GM12878 (cell line): Measurements from ENCODE around the gene UCN2. TPM values are rescaled to one million over a fixed set of nuclear protein-coding genes. Genes with fewer than 3 reads are reported as not detected.

Source experiments
- ATAC-seq: fragments of 200-7000 bp; cut with Tn5 transposase; 3 replicates; pipeline ENCODE4 v1.9.1; 2020; ENCODE audit warnings: mild to moderate bottlenecking, moderate library complexity
- BruUV-seq: library from RNA; stranded (reverse); fragments of 400-500 nt; replicated peaks from 2 replicates; lab custom pipeline; 2021; lab: Mats Ljungman, UMichigan
- CTCF ChIA-PET: fragments of 300-600 bp; sonication (Branson Sonifier 250); formaldehyde crosslinking; extraction: SDS; loops from one replicate; lab custom pipeline; 2021; ENCODE audit warnings: inconsistent platforms; lab: Yijun Ruan, JAX
- POLR2A ChIA-PET: fragments of 350-600 bp; formaldehyde crosslinking; extraction: SDS; loops from one replicate; lab custom pipeline; 2021; ENCODE audit warnings: inconsistent platforms; lab: Charles Lee
- RAD21 ChIA-PET: fragments of 300-600 bp; sonication (Branson Sonifier 250); formaldehyde crosslinking; loops from one replicate; lab custom pipeline; 2023; ENCODE audit warnings: antibody characterized with exemption; ENCODE audit not compliant: unreplicated experiment; lab: Charles Lee
- SMC1A ChIA-PET: fragments of 300-600 bp; sonication (Branson Sonifier 250); formaldehyde crosslinking; loops from one replicate; lab custom pipeline; 2023; ENCODE audit not compliant: unreplicated experiment, uncharacterized antibody; lab: Charles Lee
- DNase-seq: peaks from one replicate; pipeline ENCODE4 v3.0.0-alpha.2; 2011; ENCODE audit warnings: low read depth, low spot score
- FAIRE-seq: peaks from 3 replicates; lab custom pipeline; 2011; peaks lifted over from hg19 to GRCh38; lab: Jason Lieb, UNC
- H2AFZ ChIP-seq: 2 replicates; pipeline ENCODE4 v1.6.0; 2011; ENCODE audit warnings: low read depth, low read length, control low read depth; ENCODE audit not compliant: control insufficient read depth
- H3K27ac ChIP-seq: 2 replicates; pipeline ENCODE4 v1.5.1; 2011; ENCODE audit warnings: control low read depth; ENCODE audit not compliant: control insufficient read depth, insufficient read depth
- H3K27me3 ChIP-seq, 2 experiments: replicated peaks in 1 of 2; 2 replicates each; pipeline versions ENCODE4 v1.6.0 to v1.6.1; 2011; ENCODE audit warnings: low read length in 1 of 2; ENCODE audit not compliant: control insufficient read depth in 2 of 2, insufficient read depth in 2 of 2
- H3K36me3 ChIP-seq, 2 experiments: 2 replicates each; pipeline ENCODE4 v1.5.1; 2011; ENCODE audit warnings: low read length in 1 of 2; ENCODE audit not compliant: control insufficient read depth in 2 of 2, insufficient read depth in 2 of 2
- H3K4me1 ChIP-seq: 2 replicates; pipeline ENCODE4 v1.6.1; 2011; ENCODE audit warnings: mild to moderate bottlenecking, low read length, moderate library complexity, mixed read lengths; ENCODE audit not compliant: control insufficient read depth, insufficient read depth
- H3K4me2 ChIP-seq: 2 replicates; pipeline ENCODE4 v1.6.0; 2011; ENCODE audit warnings: control low read depth; ENCODE audit not compliant: control insufficient read depth, insufficient read depth
- H3K4me3 ChIP-seq: fragments of 200-600 bp; sonication (generic); 2 replicates; pipeline ENCODE4 v1.5.1; 2016
- H3K79me2 ChIP-seq: 2 replicates; pipeline ENCODE4 v1.6.0; 2011; ENCODE audit warnings: low read length; ENCODE audit not compliant: control insufficient read depth, insufficient read depth
- H3K9ac ChIP-seq: 2 replicates; pipeline ENCODE4 v1.8.0; 2011; ENCODE audit warnings: low read length, control low read depth, mixed read lengths; ENCODE audit not compliant: control insufficient read depth, insufficient read depth
- H3K9me3 ChIP-seq: replicated peaks from 3 replicates; pipeline ENCODE4 v1.5.1; 2011; ENCODE audit warnings: mild to moderate bottlenecking, low read length; ENCODE audit not compliant: control insufficient read depth, insufficient read depth
- H4K20me1 ChIP-seq: 2 replicates; pipeline ENCODE4 v1.6.0; 2011; ENCODE audit not compliant: control insufficient read depth, insufficient read depth
- ASH2L ChIP-seq: fragments of 300-600, 200-600 bp; sonication (generic); IDR thresholded peaks from 2 replicates; pipeline ENCODE4 v1.6.1; 2017; ENCODE audit warnings: low read depth, mild to moderate bottlenecking, borderline replicate concordance
- BCL11A ChIP-seq: IDR thresholded peaks from 2 replicates; pipeline ENCODE4 v1.6.1; 2011; ENCODE audit warnings: low read depth, low read length
- MTA3 ChIP-seq: IDR thresholded peaks from 2 replicates; pipeline ENCODE4 v1.6.1; 2012; ENCODE audit warnings: low read length, inconsistent platforms, borderline replicate concordance
- NFYA ChIP-seq: IDR thresholded peaks from 2 replicates; pipeline ENCODE4 v1.6.1; 2011; ENCODE audit warnings: low read depth, mild to moderate bottlenecking, low read length, improper control_type of control experiment, borderline replicate concordance
- RFX5 ChIP-seq: IDR thresholded peaks from 2 replicates; pipeline ENCODE4 v1.6.1; 2011; ENCODE audit warnings: low read depth, low read length, improper control_type of control experiment
- SMAD1 ChIP-seq: fragments of 450-650 bp; IDR thresholded peaks from 2 replicates; pipeline ENCODE4 v1.6.1; 2018; ENCODE audit warnings: mild to moderate bottlenecking, low read depth; ENCODE audit not compliant: partially characterized antibody
- TBL1XR1 ChIP-seq: IDR thresholded peaks from 2 replicates; pipeline ENCODE4 v1.6.1; 2012; ENCODE audit warnings: low read depth, low read length, improper control_type of control experiment
- WGBS: methylation state at CpG from one replicate; pipeline ENCODE4 v1.1.6; 2016; ENCODE audit warnings: low lambda C conversion rate; ENCODE audit not compliant: insufficient replicate concordance, insufficient coverage; ENCODE audit errors: missing lambda C conversion rate; 5-methylcytosine and 5-hydroxymethylcytosine counted together
- in situ Hi-C: fragments of 300-500 bp; cut with MboI; formaldehyde crosslinking; loops from 9 replicates; pipeline ENCODE4 v1.14.3; 2018; ENCODE audit warnings: mixed read lengths
- intact Hi-C: fragments of 100-400 bp; cut with micrococcal nuclease; formaldehyde crosslinking; loops from one replicate; pipeline ENCODE4 v1.14.2; 2022; ENCODE audit not compliant: unreplicated experiment
- polyA plus RNA-seq, 11 experiments: library from polyadenylated mRNA; depleted of rRNA in 4 of 11; unstranded in 6 of 11; stranded (reverse) in 5 of 11; fragments of >200 nt; fragmentation: Nextera tagmentation in 4 of 11; fragmentation: Illumina TruSeq in 1 of 11; extraction: Ambion mirVana in 4 of 11; extraction: Trizol in 1 of 11; gene quantifications; 1 replicate in 1 of 11; 2 replicates in 10 of 11; pipeline versions ENCODE4 v1.2.1 to v1.2.3, GENCODE V29; 2011 to 2016; ENCODE audit warnings: inconsistent platforms in 2 of 11, missing spikeins in 2 of 11, low read depth in 1 of 11
- total RNA-seq, 4 experiments: library from RNA; depleted of rRNA in 3 of 4; stranded (reverse); fragments of >200 nt in 3 of 4; fragmentation: Illumina TruSeq in 1 of 4; extraction: Trizol in 1 of 4; gene quantifications; 2 replicates each; pipeline versions ENCODE4 v1.2.1 to v1.2.3, GENCODE V29; 2013 to 2021
- TF ChIP-seq, protein P1 (sequence below): fragments of 450-650 bp; IDR thresholded peaks from 2 replicates; pipeline ENCODE4 v1.6.1; 2017; ENCODE audit warnings: mild to moderate bottlenecking, moderate library complexity
- TF ChIP-seq, protein P2 (sequence below): fragments of 450-650 bp; formaldehyde crosslinking; IDR thresholded peaks from 2 replicates; pipeline ENCODE4 v1.5.0; 2022; ENCODE audit warnings: mild to moderate bottlenecking, missing genetic modification characterization

The UCN2 gene
- total and polyA plus RNA-seq, 10 of the 15 experiments (the other 5 are each of a cell fraction or from before 2014, with no cell fraction given), result 0.05 TPM; not detected in 9

DNA sequence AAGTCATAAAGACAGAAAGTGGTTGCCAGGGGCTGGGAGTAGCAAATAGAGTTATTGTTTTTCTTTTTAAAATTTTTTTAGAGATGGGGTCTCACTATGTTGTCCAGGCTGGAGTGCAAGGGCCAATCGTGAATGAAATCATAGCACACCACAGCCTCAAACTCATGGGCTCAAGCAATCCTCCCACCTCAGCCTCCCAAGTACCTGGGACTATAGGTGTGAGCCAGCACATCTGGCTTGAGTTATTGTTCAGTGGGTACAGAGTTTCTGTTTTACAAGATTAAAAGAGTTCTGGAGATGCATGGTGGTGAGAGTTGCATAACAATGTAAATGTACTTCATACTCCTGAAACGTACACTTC is 30.6 kb downstream of the UCN2 start:
- no peak for DNase-seq
- Histone ChIP-seq H4K20me1 (no peaks in the 10 kb centered on the region), H3K4me1 (no peaks in the 10 kb centered on the region), H3K79me2 (no peaks in the 10 kb centered on the region), H3K4me3 (no peak overlapping the region), H3K36me3 (peaks cover 3 to 32% of the 10 kb centered on the region in 2 experiments; a peak in 2 of 4 replicates), H3K9ac (no peak overlapping the region), H3K27me3 (no peaks in the 10 kb centered on the region), H3K27ac (no peak overlapping the region), H3K9me3 (no peaks in the 10 kb centered on the region), H3K4me2 (no peak overlapping the region), H2AFZ (no peak overlapping the region)
- TF ChIP-seq NFYA (no peak), RFX5 (no peak), MTA3 (no peak), SMAD1 (no peak), BCL11A (no peak), ASH2L (no peak), TBL1XR1 (no peak)
- TF ChIP-seq, protein P1, sequence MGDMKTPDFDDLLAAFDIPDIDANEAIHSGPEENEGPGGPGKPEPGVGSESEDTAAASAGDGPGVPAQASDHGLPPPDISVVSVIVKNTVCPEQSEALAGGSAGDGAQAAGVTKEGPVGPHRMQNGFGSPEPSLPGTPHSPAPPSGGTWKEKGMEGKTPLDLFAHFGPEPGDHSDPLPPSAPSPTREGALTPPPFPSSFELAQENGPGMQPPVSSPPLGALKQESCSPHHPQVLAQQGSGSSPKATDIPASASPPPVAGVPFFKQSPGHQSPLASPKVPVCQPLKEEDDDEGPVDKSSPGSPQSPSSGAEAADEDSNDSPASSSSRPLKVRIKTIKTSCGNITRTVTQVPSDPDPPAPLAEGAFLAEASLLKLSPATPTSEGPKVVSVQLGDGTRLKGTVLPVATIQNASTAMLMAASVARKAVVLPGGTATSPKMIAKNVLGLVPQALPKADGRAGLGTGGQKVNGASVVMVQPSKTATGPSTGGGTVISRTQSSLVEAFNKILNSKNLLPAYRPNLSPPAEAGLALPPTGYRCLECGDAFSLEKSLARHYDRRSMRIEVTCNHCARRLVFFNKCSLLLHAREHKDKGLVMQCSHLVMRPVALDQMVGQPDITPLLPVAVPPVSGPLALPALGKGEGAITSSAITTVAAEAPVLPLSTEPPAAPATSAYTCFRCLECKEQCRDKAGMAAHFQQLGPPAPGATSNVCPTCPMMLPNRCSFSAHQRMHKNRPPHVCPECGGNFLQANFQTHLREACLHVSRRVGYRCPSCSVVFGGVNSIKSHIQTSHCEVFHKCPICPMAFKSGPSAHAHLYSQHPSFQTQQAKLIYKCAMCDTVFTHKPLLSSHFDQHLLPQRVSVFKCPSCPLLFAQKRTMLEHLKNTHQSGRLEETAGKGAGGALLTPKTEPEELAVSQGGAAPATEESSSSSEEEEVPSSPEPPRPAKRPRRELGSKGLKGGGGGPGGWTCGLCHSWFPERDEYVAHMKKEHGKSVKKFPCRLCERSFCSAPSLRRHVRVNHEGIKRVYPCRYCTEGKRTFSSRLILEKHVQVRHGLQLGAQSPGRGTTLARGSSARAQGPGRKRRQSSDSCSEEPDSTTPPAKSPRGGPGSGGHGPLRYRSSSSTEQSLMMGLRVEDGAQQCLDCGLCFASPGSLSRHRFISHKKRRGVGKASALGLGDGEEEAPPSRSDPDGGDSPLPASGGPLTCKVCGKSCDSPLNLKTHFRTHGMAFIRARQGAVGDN, result no peak
- TF ChIP-seq, protein P2, sequence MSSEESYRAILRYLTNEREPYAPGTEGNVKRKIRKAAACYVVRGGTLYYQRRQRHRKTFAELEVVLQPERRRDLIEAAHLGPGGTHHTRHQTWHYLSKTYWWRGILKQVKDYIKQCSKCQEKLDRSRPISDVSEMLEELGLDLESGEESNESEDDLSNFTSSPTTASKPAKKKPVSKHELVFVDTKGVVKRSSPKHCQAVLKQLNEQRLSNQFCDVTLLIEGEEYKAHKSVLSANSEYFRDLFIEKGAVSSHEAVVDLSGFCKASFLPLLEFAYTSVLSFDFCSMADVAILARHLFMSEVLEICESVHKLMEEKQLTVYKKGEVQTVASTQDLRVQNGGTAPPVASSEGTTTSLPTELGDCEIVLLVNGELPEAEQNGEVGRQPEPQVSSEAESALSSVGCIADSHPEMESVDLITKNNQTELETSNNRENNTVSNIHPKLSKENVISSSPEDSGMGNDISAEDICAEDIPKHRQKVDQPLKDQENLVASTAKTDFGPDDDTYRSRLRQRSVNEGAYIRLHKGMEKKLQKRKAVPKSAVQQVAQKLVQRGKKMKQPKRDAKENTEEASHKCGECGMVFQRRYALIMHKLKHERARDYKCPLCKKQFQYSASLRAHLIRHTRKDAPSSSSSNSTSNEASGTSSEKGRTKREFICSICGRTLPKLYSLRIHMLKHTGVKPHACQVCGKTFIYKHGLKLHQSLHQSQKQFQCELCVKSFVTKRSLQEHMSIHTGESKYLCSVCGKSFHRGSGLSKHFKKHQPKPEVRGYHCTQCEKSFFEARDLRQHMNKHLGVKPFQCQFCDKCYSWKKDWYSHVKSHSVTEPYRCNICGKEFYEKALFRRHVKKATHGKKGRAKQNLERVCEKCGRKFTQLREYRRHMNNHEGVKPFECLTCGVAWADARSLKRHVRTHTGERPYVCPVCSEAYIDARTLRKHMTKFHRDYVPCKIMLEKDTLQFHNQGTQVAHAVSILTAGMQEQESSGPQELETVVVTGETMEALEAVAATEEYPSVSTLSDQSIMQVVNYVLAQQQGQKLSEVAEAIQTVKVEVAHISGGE (CRISPR knock-in tag), result no peak
- ChIA-PET SMC1A (no interaction called here), POLR2A (interaction anchor here (0.5 to 1.1 kb wide), 3 partner anchors 12 to 406 kb away, joined by 3 to 4 read pairs (median 4); partner anchors contain the start of gene PFKFB4), RAD21 (no interaction called here), CTCF (interaction anchor here (1.2 kb wide), 2 partner anchors 97 to 132 kb away, joined by 3 to 4 read pairs; no protein-coding TSS in a partner anchor)
- no TSS peak for BruUV-seq
- in situ Hi-C loops (no loop called here), intact Hi-C loops (no loop called here)
- 59% methylated on average over 2 of the region's 2 CpGs for WGBS
- FAIRE-seq, result no peak
- ATAC-seq, result no peak
